Measurements from ENCODE around the gene DYNC2H1.

DYNC2H1 gene

GRCh38 chr11:103338621-103339484 lies 229.6 kb downstream of the DYNC2H1 start:
- no peaks in the 10 kb centered on the region for H3K27me3 ChIP-seq (replicated peaks; ENCODE audit: control insufficient read depth, insufficient read depth, low read length)
- TF ChIP-seq CTCF (IDR thresholded peaks at IDR 0.05; ENCODE audit: insufficient read depth, low read length, poor library complexity, severe bottlenecking) = no peak
- DNase-seq (ENCODE audit: extremely low read depth, insufficient read length) = no peak
- H3K4me3 ChIP-seq (replicated peaks; ENCODE audit: low read depth, low read length) = no peak overlapping the region
- no peaks in the 10 kb centered on the region for H3K36me3 ChIP-seq (ENCODE audit: control insufficient read depth, insufficient read depth, low read length)

- H3K27me3 ChIP-seq (replicated peaks; ENCODE audit: control insufficient read depth, insufficient read depth, low read length) = no peaks in the 10 kb centered on the region
- H3K36me3 ChIP-seq (ENCODE audit: control insufficient read depth, insufficient read depth, low read length) = no peaks in the 10 kb centered on the region
- H3K4me3 ChIP-seq (replicated peaks; ENCODE audit: low read depth, low read length) = no peak overlapping the region
- no peak for DNase-seq (ENCODE audit: extremely low read depth, insufficient read length)
- no peak for TF ChIP-seq CTCF (IDR thresholded peaks at IDR 0.05; ENCODE audit: insufficient read depth, low read length, poor library complexity, severe bottlenecking)
Observed at GRCh38 chr11:103339485-103339857, 230.2 kb downstream of the DYNC2H1 start.

- no peaks in the 10 kb centered on the region for H3K36me3 ChIP-seq (ENCODE audit: control insufficient read depth, insufficient read depth, low read length)
- no peak for DNase-seq (ENCODE audit: extremely low read depth, insufficient read length)
- TF ChIP-seq CTCF (IDR thresholded peaks at IDR 0.05; ENCODE audit: insufficient read depth, low read length, poor library complexity, severe bottlenecking) = no peak
- H3K27me3 ChIP-seq (replicated peaks; ENCODE audit: control insufficient read depth, insufficient read depth, low read length) = no peaks in the 10 kb centered on the region
- no peak overlapping the region for H3K4me3 ChIP-seq (replicated peaks; ENCODE audit: low read depth, low read length)
Observed at GRCh38 chr11:103340956-103341355, 231.7 kb downstream of the DYNC2H1 start.

- no peak for TF ChIP-seq CTCF (IDR thresholded peaks at IDR 0.05; ENCODE audit: insufficient read depth, low read length, poor library complexity, severe bottlenecking)
- H3K4me3 ChIP-seq (replicated peaks; ENCODE audit: low read depth, low read length) = no peak overlapping the region
- H3K36me3 ChIP-seq (ENCODE audit: control insufficient read depth, insufficient read depth, low read length) = no peaks in the 10 kb centered on the region
- no peaks in the 10 kb centered on the region for H3K27me3 ChIP-seq (replicated peaks; ENCODE audit: control insufficient read depth, insufficient read depth, low read length)
- no peak for DNase-seq (ENCODE audit: extremely low read depth, insufficient read length)
Observed at GRCh38 chr11:103344886-103345285, 235.7 kb downstream of the DYNC2H1 start.

GRCh38 chr11:103349595-103349994 lies 240.4 kb downstream of the DYNC2H1 start:
- no peak for TF ChIP-seq CTCF (IDR thresholded peaks at IDR 0.05; ENCODE audit: insufficient read depth, low read length, poor library complexity, severe bottlenecking)
- H3K36me3 ChIP-seq (ENCODE audit: control insufficient read depth, insufficient read depth, low read length) = no peaks in the 10 kb centered on the region
- H3K27me3 ChIP-seq (replicated peaks; ENCODE audit: control insufficient read depth, insufficient read depth, low read length) = no peaks in the 10 kb centered on the region
- no peak overlapping the region for H3K4me3 ChIP-seq (replicated peaks; ENCODE audit: low read depth, low read length)
- no peak for DNase-seq (ENCODE audit: extremely low read depth, insufficient read length)

Data from GM06990 (cell line).